GM19023 (cell line): ENCODE results near the gene HERPUD1.
A peak's percentile ranks its signal among the peaks of the same experiment; 100 is the strongest.

Experiments used
- ATAC-seq: cut with Tn5 transposase; IDR thresholded peaks from one replicate; pipeline ENCODE4 v1.9.1; 2021; ENCODE audit warnings: mild to moderate bottlenecking, moderate library complexity; ENCODE audit not compliant: unreplicated experiment

Gene HERPUD1

DNA sequence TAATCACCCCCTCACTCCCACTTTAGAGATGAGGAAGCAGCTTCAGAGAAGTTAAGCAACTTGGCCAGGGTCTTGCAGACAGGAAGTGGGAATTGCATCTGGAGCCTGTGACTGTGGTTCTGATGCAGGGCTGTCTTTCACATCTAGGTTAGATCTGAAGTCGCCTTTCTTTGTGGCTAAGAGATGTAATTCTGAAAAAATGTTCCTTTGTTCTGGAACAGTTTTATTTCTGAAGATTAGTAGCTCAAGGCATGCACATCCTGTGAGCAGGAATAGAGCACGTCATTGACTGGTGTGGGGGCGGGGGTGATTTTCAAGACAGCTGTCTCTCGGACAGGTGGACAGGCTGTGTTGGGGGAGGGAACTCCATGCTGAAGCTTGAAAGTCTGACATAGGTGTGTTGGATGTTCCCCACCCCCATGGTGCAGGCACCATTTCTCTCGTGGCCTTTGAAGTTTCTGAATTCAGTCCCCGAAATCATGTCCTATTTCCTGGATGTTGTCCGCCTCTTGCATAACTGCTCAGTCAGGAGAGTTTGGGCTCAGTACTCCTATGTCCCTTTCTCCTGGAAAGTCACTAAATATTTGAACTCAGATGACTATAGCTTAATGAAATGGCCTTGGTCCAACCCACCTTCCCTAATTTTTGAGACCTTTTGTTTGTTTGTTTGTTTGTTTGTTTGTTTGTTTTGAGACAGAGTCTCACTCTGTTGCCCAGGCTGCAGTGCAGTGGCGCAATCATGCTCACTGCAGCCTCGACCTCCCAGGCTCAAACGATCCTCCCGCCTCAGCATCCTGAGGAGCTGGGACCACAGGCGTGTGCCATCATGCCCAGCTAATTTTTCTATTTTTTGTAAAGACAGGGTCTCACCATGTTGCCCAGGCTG lies 21.0 kb upstream of the HERPUD1 start:
- ATAC-seq: no peak

DNA sequence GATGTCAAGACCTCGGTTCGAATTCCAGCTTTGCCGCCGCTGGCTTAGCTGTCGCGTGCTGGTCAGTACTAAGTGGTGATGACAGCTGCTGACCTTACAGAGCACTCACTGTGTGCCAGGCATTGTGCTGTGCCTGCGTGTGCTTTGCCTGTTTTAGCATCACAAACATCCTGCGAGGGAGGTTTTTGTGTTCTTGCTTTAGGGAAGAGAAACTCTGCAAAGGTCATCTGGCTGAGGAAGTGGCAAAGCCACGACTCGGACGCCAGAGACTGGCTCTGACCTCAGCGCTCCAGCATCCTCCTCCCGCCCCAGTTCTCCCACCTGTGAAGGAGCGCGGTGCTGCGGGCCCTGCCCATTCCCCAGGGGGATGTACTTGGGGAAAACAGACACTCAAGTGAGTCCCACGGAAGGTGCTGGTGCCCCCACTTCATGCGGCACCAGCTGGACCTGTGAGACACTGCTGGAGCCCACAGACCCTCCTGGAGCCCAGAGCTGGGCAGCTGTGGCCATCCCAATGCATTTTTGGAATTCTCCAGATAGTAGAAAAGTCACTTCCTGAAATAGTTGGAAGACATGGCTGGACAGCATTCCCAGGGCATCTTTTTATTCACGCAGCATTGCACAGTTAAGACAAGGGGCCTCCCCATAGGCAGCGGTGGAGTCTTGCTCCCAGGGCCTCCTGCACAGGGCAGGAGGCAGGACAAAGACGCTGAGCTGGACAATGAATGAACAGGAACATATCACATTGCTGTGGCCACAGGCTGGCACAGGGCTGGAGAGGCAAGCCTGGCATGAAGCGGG lies 20.0 kb upstream of the HERPUD1 start:
- peak; percentile 53 for ATAC-seq

- ATAC-seq: no peak
Observed at GRCh38 chr16:56912746-56913708, 18.9 kb upstream of the HERPUD1 start.

DNA sequence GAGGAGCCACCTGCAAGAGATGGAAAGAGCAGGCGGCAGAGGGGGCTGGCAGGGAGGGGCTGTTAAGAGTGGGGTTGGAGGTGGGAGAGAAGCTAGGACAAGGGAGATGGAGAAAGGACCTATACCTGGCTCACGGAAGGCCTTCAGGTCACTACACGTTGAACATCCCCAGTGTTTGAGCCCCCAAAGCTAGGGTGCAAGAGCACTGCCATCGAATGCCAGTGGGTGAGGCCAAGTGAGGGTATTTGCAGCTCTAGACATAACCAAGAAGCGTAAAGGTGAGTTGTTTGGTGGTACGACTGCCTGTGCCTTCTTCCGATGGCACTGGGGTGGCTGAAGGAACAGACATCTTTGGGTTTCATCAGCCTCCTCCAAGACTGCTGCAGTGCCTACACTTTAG lies 17.0 kb upstream of the HERPUD1 start:
- no peak for ATAC-seq

GRCh38 chr16:56915336-56916119 lies 16.4 kb upstream of the HERPUD1 start:
- ATAC-seq: no peak

DNA sequence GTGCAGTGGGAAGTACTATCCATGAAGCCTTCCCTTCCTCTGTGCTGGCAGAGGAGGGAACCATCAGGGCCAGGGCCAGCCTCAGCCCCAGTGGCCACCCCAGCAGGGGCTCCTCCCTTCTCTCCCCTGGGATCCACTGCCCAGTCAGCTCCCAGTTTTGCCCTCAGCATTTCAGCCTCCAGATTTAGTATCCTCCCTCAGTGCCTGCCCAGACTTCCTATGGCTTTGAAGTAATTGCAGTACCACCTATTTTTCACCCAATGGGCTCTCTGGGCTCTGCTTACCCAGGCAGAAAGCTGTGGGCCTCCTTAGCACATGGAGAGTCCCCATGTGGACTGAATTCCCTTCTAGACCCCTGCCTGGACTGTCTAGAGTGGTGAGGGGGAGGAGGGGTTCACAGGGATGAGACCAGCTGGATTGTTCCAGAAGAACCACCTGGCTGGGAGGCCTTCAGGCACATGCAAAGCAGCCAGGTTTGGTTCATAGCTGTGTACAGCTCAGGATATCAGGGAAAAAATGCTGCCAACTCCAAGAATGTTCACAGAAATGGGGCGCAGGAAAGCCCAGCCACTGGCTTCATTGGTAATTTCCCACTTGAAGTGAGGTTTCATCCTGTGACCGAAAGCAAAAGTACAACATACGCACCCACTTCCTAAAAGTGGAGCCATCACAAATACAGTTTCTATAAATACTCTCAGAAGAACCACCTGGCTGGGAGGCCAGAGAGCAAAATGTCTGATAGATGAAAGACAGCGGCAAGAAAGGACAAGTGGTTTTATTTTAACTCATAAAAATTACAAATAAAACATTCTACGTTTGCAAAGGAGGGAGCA lies 15.2 kb upstream of the HERPUD1 start:
- peak; percentile 62 for ATAC-seq

DNA sequence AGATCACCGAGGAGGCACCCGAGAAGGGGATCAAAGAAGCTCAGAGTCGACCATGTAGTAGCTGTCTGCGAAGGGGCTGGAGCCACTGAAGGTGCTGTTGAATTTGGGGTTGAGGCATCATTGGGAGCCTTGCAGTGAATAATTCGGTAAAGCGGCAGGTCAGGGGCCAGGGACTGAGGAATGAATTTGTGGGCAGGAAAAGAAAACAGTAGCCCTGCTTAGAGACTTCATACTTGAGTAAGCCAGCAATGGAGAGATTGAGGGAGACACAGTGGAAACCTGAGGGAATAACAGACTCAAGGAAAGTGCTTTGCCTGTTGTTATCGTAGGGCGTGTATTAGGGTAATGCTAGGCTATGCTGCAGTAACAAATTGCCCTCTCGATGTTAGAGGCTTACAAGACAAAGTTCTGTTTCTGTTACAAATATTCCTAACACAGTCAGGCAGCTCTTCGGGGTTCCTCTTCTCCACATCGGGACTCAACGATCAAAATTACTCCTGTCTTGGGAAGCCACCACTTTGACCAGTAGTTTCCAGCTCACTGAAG lies 13.4 kb upstream of the HERPUD1 start:
- no peak for ATAC-seq

DNA sequence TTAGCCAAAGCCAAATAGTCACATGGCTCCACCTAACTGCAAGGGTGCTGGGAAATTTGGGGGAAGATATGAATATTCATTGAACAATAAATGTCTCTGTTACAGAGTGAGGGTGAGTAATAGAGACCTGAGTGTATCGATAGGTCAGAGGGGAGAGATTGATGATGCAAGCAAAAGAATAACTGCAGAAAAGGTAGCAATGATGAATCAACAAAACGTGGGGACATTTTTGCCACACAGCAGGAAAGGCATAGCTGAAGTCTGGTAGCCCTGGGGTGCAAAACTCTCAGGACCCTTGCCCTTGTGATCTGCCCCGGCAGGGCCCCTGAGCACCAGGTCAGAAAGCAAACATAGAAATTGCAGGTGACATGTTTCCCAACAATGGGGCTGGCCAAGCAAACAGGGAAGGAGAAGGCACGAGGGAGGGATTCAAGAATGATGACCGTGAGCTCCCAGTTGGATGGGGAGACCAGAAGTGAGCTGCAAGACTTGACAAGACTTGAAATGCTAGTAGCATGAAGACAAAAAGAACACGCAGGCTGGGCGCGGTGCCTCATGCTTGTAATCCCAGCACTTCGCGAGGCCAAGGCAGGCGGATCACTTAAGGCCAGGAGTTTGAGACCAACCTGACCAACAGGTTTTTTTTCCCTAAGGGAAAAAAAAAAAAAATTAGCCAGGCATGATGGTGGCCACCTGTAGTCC lies 12.7 kb upstream of the HERPUD1 start:
- no peak for ATAC-seq

DNA sequence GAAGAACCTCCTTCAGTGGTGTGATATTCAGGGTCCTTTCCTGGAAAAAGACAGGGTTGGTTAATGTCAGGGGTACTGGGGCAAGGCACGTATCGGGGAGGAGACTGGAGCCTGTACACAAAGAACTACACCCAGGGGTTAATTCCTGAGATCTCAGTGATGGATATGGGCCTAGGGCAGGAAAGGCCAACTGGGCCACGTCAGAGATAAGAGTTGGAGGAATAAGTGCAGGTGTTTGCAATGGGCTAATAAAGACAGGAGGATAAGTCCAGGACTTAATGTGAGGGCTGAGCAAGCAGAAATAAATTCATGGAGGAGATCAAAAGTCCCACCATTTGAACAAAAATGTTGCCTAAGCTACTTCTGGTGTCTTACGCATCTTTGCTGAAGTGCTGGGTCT lies 10.4 kb upstream of the HERPUD1 start:
- no peak for ATAC-seq

- ATAC-seq: no peak
Observed at GRCh38 chr16:56923481-56924091, 8.4 kb upstream of the HERPUD1 start.

DNA sequence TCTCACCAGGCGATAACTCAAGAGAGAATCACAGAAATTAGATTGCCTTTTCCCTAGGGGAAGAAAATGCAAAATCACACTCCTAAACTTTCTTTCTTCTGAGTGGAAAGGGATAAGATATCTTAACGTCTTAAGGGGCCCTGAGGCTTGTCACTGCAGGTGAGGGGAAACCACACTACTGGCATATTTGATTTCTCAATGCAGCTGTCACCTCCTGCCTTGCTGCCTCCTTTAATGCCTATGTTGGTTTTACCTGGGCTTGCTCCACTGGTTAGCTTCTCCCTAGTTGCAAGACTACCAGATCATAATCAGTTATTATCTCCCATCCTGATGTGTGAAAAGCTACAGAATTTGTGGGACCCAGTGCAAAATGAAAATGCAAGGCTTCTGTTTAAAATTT lies 4.5 kb upstream of the HERPUD1 start:
- no peak for ATAC-seq

GRCh38 chr16:56929639-56930038 lies 2.3 kb upstream of the HERPUD1 start:
- no peak for ATAC-seq

DNA sequence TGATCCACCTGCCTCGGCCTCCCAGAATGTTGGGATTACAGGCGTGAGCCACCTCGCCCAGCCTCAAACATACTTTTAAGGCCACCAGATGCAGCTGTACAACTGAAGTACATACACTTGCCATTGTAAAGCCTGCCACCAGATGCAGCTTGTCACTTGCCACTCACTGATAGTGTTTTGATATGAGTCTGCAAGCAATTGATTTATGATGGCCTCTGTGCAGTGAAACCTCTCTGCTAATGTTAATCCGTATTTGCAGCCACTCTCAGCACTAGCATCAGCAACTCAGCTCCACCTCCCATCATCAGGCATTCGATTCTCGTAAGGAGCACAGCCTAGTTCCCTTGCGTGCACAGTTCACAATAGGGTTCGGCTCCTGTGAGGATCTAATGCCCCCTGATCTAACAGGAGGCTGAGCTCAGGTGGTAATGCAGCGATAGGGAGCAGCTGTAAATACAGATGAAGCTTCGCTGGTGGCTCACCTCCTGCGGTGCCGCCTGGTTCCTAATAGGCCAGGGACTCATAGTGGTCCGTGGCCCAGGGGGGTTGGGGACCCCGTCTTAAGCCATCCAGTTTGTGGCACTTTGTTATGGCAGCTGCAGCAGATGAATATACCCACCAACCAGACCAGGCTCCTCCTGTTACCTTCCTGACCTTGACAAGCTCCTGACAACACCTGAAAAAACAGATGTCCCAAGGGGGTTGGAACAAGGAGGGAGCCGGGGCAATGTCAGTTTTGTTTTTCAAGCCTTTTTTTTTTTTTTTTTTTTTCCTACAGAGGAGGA lies 1.3 kb upstream of the HERPUD1 start:
- ATAC-seq: no peak

DNA sequence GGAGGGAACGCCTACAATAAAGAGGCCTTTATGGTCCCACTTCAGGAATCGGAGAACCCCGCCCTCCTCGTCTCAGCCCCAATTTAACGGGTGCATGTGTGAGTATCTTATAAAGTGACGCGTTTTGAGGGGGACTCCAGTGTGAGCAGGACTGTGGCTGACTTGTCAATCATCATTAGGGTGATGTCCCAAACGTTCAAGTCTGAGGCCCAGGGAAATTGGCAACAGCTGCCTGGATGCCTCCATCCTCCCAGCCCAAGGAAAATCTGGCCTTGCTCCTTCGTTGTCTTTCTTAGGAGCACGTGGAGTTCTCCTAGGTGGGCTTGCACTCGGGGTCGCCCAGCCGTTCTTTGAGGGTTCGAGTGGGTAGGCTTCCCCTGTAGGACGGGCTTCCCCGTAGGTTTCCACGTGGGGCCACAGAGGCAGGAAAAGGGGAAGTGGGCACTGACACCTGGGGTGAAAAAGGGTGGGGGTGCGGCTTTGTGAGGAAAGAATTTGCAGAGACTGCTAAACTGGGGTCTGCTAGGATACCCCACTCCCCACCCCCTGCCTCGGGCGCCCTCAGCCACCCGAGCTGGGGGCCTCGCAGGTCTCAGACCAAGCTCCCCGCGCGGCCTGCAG lies 561 bp upstream of the HERPUD1 start:
- peak; percentile 38 for ATAC-seq

DNA sequence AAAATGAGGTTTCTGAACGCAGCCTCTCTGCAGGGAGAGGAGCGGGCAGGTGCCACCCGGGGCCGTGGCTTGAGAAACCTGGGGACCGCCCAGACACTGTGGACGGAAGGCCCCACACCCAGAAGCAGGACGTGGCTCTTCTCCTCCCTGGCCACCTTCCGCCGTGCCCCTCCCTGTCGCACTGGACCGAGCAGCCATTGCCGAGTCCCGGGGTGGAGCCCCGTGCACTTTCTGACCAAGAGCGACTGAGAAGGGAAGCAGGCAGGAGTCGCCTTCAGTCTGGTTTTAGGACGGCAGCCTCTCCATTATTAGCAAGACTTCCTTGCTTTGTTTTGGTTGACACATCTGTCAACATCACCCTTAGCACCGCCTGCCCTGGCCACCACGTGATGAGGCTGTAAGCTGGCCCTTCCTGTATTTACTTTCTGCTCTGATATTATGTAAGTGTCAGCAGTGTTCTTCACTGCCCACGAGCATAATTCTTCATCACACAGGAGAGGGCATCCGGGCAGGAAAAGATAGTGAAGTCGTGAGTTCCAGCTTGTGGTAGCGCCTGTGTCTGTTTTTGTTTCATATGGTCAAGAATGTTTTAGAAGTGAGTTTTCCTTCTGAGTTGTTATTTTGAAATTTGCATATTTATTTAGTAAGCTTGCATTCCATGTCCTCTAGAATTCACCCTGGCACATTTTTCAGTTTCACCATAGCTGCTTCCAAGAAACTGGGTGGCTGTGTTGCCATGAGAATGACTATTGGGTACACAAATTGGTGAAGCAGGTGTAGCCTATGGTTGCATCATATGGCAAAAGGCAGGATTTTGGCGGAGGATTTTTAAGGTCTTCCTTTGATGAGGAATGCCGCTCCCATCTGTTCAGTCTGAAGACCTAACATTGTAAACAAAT lies 1.0 kb downstream of the HERPUD1 start:
- ATAC-seq: no peak
